GM18507 (cell line): ENCODE data around the gene FAM53B.
"Not testable (repeated sequence)": the region's sequence is repeated elsewhere in the genome, so short reads cannot be mapped to it uniquely, and the experiment has no call there.

Source experiments
- DNase-seq: peaks from one replicate; pipeline ENCODE4 v3.0.0; 2011; ENCODE audit warnings: low read depth; ENCODE audit not compliant: insufficient read length; ENCODE audit errors: extremely low spot score
- FAIRE-seq: peaks from 2 replicates; lab custom pipeline; 2011; peaks lifted over from hg19 to GRCh38; lab: Jason Lieb, UNC

FAM53B gene

GRCh38 chr10:124624006-124624405 is 120.2 kb downstream of the FAM53B start:
- DNase-seq (no peak), FAIRE-seq (no peak)

GRCh38 chr10:124622866-124623536 is 121.2 kb downstream of the FAM53B start:
- FAIRE-seq (no peak), DNase-seq (no peak)

GRCh38 chr10:124622158-124622557 is 122.0 kb downstream of the FAM53B start:
- DNase-seq (no peak), FAIRE-seq (no peak)

- no peak for DNase-seq
- FAIRE-seq: no peak
Observed at GRCh38 chr10:124621637-124622036, 122.5 kb downstream of the FAM53B start.

GRCh38 chr10:124619802-124620490 is 124.2 kb downstream of the FAM53B start:
- DNase-seq: no peak
- peak; percentile 52 for FAIRE-seq

GRCh38 chr10:124619195-124619594 is 125.0 kb downstream of the FAM53B start:
- DNase-seq (no peak), FAIRE-seq (peak; percentile 63)

- FAIRE-seq (no peak), DNase-seq (no peak)
Observed at GRCh38 chr10:124618470-124619073, 125.6 kb downstream of the FAM53B start.

GRCh38 chr10:124616836-124617130 is 127.4 kb downstream of the FAM53B start:
- no peak for DNase-seq
- no peak for FAIRE-seq

GRCh38 chr10:124616040-124616835 is 127.9 kb downstream of the FAM53B start:
- DNase-seq (no peak), FAIRE-seq (no peak)

GRCh38 chr10:124615259-124615658 is 128.9 kb downstream of the FAM53B start:
- DNase-seq: no peak
- no peak for FAIRE-seq

- DNase-seq (peak; percentile 60), FAIRE-seq (peak; percentile 87)
Observed at GRCh38 chr10:124614003-124614659, 130.0 kb downstream of the FAM53B start.

GRCh38 chr10:124612611-124613498 is 131.3 kb downstream of the FAM53B start:
- no peak for DNase-seq
- FAIRE-seq: no peak

- no peak for FAIRE-seq
Observed at GRCh38 chr10:124611738-124612137, 132.4 kb downstream of the FAM53B start.

GRCh38 chr10:124610851-124611250 is 133.3 kb downstream of the FAM53B start:
- not testable (repeated sequence) for FAIRE-seq, DNase-seq

More at GRCh38 chr10:124611738-124612137, 132.4 kb downstream of the FAM53B start:
- no peak for DNase-seq

GRCh38 chr10:124610186-124610585 is 134.0 kb downstream of the FAM53B start:
- not testable (repeated sequence) for FAIRE-seq, DNase-seq

GRCh38 chr10:124609698-124610097 is 134.5 kb downstream of the FAM53B start:
- no peak for DNase-seq
- no peak for FAIRE-seq

- DNase-seq (no peak), FAIRE-seq (no peak)
Observed at GRCh38 chr10:124608093-124608721, 136.0 kb downstream of the FAM53B start.

GRCh38 chr10:124607693-124608092 is 136.5 kb downstream of the FAM53B start:
- FAIRE-seq: no peak
- DNase-seq: no peak
